Trophoblast cell (in vitro differentiated cells and primary cell): ENCODE measurements around the gene ACVR2B.

ENCODE experiments used
- DNase-seq, 2 donors: peaks; one replicate each; pipeline ENCODE4 v3.0.0-alpha.2; 2016
- H2AFZ ChIP-seq: 2 replicates; pipeline ENCODE4 v1.6.1; 2013; ENCODE audit warnings: low read length, moderate library complexity, mild to moderate bottlenecking; ENCODE audit not compliant: insufficient read depth, poor library complexity
- H2AK5ac ChIP-seq: 2 replicates; pipeline ENCODE4 v1.6.1; 2013; ENCODE audit warnings: mild to moderate bottlenecking, low read length
- H2BK120ac ChIP-seq: 2 replicates; pipeline ENCODE4 v1.6.1; 2013; ENCODE audit warnings: low read length, mild to moderate bottlenecking, moderate library complexity; ENCODE audit not compliant: insufficient read depth, poor library complexity
- H2BK12ac ChIP-seq: 2 replicates; pipeline ENCODE4 v1.6.1; 2013; ENCODE audit warnings: mild to moderate bottlenecking, low read length, moderate library complexity
- H2BK5ac ChIP-seq: 2 replicates; pipeline ENCODE4 v1.6.1; 2013; ENCODE audit warnings: low read length, low read depth, moderate library complexity, mild to moderate bottlenecking; ENCODE audit not compliant: poor library complexity
- H3K14ac ChIP-seq: 2 replicates; pipeline ENCODE4 v1.6.1; 2013; ENCODE audit warnings: mild to moderate bottlenecking, low read length
- H3K18ac ChIP-seq: 2 replicates; pipeline ENCODE4 v1.6.1; 2013; ENCODE audit warnings: mild to moderate bottlenecking, low read length
- H3K23ac ChIP-seq: 2 replicates; pipeline ENCODE4 v1.6.1; 2013; ENCODE audit warnings: low read length
- H3K27ac ChIP-seq: 2 replicates; pipeline ENCODE4 v1.5.1; 2013; ENCODE audit warnings: low read depth, mild to moderate bottlenecking, inconsistent platforms, low read length, moderate library complexity
- H3K27me3 ChIP-seq: 2 replicates; pipeline ENCODE4 v1.6.1; 2013; ENCODE audit warnings: inconsistent platforms, mild to moderate bottlenecking, low read length, moderate library complexity; ENCODE audit not compliant: insufficient read depth
- H3K36me3 ChIP-seq, 2 experiments: 1 replicate in 1 of 2; 2 replicates in 1 of 2; pipeline ENCODE4 v1.6.1; 2013; ENCODE audit warnings: low read length in 2 of 2, mild to moderate bottlenecking in 2 of 2, moderate library complexity in 1 of 2; ENCODE audit not compliant: insufficient read depth in 2 of 2, control insufficient read depth in 1 of 2
- H3K4ac ChIP-seq: 2 replicates; pipeline ENCODE4 v1.6.1; 2013; ENCODE audit warnings: low read depth, mild to moderate bottlenecking, low read length, moderate library complexity
- H3K4me1 ChIP-seq, 2 experiments: 1 replicate in 1 of 2; 2 replicates in 1 of 2; pipeline ENCODE4 v1.6.1; 2013; ENCODE audit warnings: low read length in 2 of 2, mild to moderate bottlenecking in 2 of 2, moderate library complexity in 1 of 2; ENCODE audit not compliant: insufficient read depth in 2 of 2, control insufficient read depth in 1 of 2
- H3K4me2 ChIP-seq: 2 replicates; pipeline ENCODE4 v1.6.1; 2013; ENCODE audit warnings: inconsistent platforms, mild to moderate bottlenecking, low read length, moderate library complexity
- H3K4me3 ChIP-seq: 2 replicates; pipeline ENCODE4 v1.5.1; 2013; ENCODE audit warnings: mild to moderate bottlenecking, low read depth, low read length, inconsistent platforms
- H3K79me1 ChIP-seq: one replicate; pipeline ENCODE4 v1.6.1; 2013; ENCODE audit warnings: low read length
- H3K79me2 ChIP-seq: 2 replicates; pipeline ENCODE4 v1.6.1; 2013; ENCODE audit warnings: low read length, mild to moderate bottlenecking; ENCODE audit not compliant: control insufficient read depth, insufficient read depth, poor library complexity
- H3K9ac ChIP-seq: 2 replicates; pipeline ENCODE4 v1.6.1; 2013; ENCODE audit warnings: mild to moderate bottlenecking, low read length
- H3K9me3 ChIP-seq: 2 replicates; pipeline ENCODE4 v1.6.1; 2013; ENCODE audit warnings: low read depth, mild to moderate bottlenecking, control low read depth, inconsistent platforms, low read length; ENCODE audit not compliant: insufficient read depth
- H4K12ac ChIP-seq: 2 replicates; pipeline ENCODE4 v1.6.1; 2013; ENCODE audit warnings: low read depth, mild to moderate bottlenecking, low read length, moderate library complexity
- H4K8ac ChIP-seq: 2 replicates; pipeline ENCODE4 v1.6.1; 2013; ENCODE audit warnings: low read depth, mild to moderate bottlenecking, low read length, moderate library complexity
- H4K91ac ChIP-seq: one replicate; pipeline ENCODE4 v1.6.1; 2013; ENCODE audit warnings: low read depth, mild to moderate bottlenecking, low read length, moderate library complexity
- whole genome bisulfite sequencing: extraction: QIAGEN DNeasy Blood & Tissue Kit; methylation state at CpG from one replicate; pipeline ENCODE4 v1.1.7; 2013; ENCODE audit warnings: missing lambda C conversion rate; ENCODE audit not compliant: insufficient read length, insufficient coverage; ENCODE audit errors: extremely low coverage; 5-methylcytosine and 5-hydroxymethylcytosine counted together

Gene ACVR2B

GRCh38 chr3:38478901-38479300, 25.2 kb downstream of the ACVR2B start:
- Histone ChIP-seq H3K18ac (no peak overlapping the region), H4K12ac (no peak overlapping the region), H3K23ac (no peak overlapping the region), H2BK5ac (no peak overlapping the region), H3K4me2 (no peak overlapping the region), H3K4ac (no peak overlapping the region), H3K79me2 (peaks cover 5% of the 10 kb centered on the region), H3K36me3 (peaks cover 45 to 47% of the 10 kb centered on the region in 2 experiments), H2AFZ (no peak overlapping the region), H2BK12ac (no peak overlapping the region), H3K27ac (no peak overlapping the region), H2AK5ac (no peak overlapping the region), H4K8ac (no peak overlapping the region), H3K9ac (no peak overlapping the region), H3K27me3 (no peaks in the 10 kb centered on the region), H3K4me1 (peaks cover 5% of the 10 kb centered on the region in 2 experiments), H3K14ac (no peak overlapping the region), H3K4me3 (no peak overlapping the region), H2BK120ac (no peak overlapping the region), H3K79me1 (no peaks in the 10 kb centered on the region), H4K91ac (no peak overlapping the region), H3K9me3 (peaks cover 3% of the 10 kb centered on the region)
- no peak for DNase-seq
- WGBS, result no CpG with 5 or more reads among the region's 9 CpGs

GRCh38 chr3:38479431-38480092, 25.9 kb downstream of the ACVR2B start:
- Histone ChIP-seq H3K23ac (no peak overlapping the region), H3K27me3 (no peaks in the 10 kb centered on the region), H3K36me3 (peaks cover 47 to 50% of the 10 kb centered on the region in 2 experiments), H2AFZ (no peak overlapping the region), H4K8ac (no peak overlapping the region), H3K4me2 (no peak overlapping the region), H3K18ac (no peak overlapping the region), H3K4me1 (peaks cover 5% of the 10 kb centered on the region in 2 experiments), H3K9me3 (peaks cover 2% of the 10 kb centered on the region), H3K27ac (no peak overlapping the region), H3K79me1 (no peaks in the 10 kb centered on the region), H4K91ac (no peak overlapping the region), H2BK5ac (no peak overlapping the region), H2BK12ac (no peak overlapping the region), H4K12ac (no peak overlapping the region), H3K79me2 (peaks cover 5% of the 10 kb centered on the region), H3K14ac (no peak overlapping the region), H2BK120ac (no peak overlapping the region), H3K4me3 (no peak overlapping the region), H3K9ac (no peak overlapping the region), H2AK5ac (no peak overlapping the region), H3K4ac (no peak overlapping the region)
- WGBS, result no CpG with 5 or more reads among the region's 10 CpGs
- DNase-seq, result peak; percentile 48 to 74

GRCh38 chr3:38480093-38480445, 26.4 kb downstream of the ACVR2B start:
- Histone ChIP-seq H3K23ac (no peak overlapping the region), H2BK12ac (no peak overlapping the region), H3K36me3 (peaks cover 47 to 50% of the 10 kb centered on the region in 2 experiments), H4K12ac (no peak overlapping the region), H2BK5ac (no peak overlapping the region), H3K79me1 (no peaks in the 10 kb centered on the region), H3K79me2 (peaks cover 4% of the 10 kb centered on the region), H3K9ac (no peak overlapping the region), H2AFZ (no peak overlapping the region), H3K27me3 (no peaks in the 10 kb centered on the region), H3K27ac (no peak overlapping the region), H4K8ac (no peak overlapping the region), H3K4me3 (no peak overlapping the region), H3K4me2 (no peak overlapping the region), H2BK120ac (no peak overlapping the region), H3K4me1 (peaks cover 5% of the 10 kb centered on the region in 2 experiments), H3K9me3 (peaks cover 2% of the 10 kb centered on the region), H3K14ac (no peak overlapping the region), H3K4ac (no peak overlapping the region), H2AK5ac (no peak overlapping the region), H4K91ac (no peak overlapping the region), H3K18ac (no peak overlapping the region)
- WGBS, result no CpG with 5 or more reads among the region's 3 CpGs
- no peak for DNase-seq

- H3K27ac ChIP-seq, result no peak overlapping the region
- no peak overlapping the region for H4K91ac ChIP-seq
- H2AK5ac ChIP-seq, result no peak overlapping the region
- no peaks in the 10 kb centered on the region for H3K79me2 ChIP-seq
- H3K23ac ChIP-seq, result no peak overlapping the region
- H3K36me3 ChIP-seq, result peaks cover 48 to 53% of the 10 kb centered on the region in 2 experiments
- H3K9me3 ChIP-seq, result peaks cover 2% of the 10 kb centered on the region
- no peak overlapping the region for H3K9ac ChIP-seq
- no peak overlapping the region for H2AFZ ChIP-seq
- H3K4me3 ChIP-seq, result no peak overlapping the region
- H3K4me1 ChIP-seq, result peaks cover under 1 to 2% of the 10 kb centered on the region in 2 experiments
- no peak overlapping the region for H2BK12ac ChIP-seq
- no peaks in the 10 kb centered on the region for H3K27me3 ChIP-seq
- no peak overlapping the region for H4K12ac ChIP-seq
- no peak overlapping the region for H3K18ac ChIP-seq
- H3K4ac ChIP-seq, result no peak overlapping the region
- no peak overlapping the region for H2BK120ac ChIP-seq
- no peak overlapping the region for H2BK5ac ChIP-seq
- no peak overlapping the region for H4K8ac ChIP-seq
- WGBS, result no CpG with 5 or more reads among the region's 2 CpGs
- H3K14ac ChIP-seq, result no peak overlapping the region
- no peak overlapping the region for H3K4me2 ChIP-seq
- no peaks in the 10 kb centered on the region for H3K79me1 ChIP-seq
- no peak for DNase-seq
Observed at GRCh38 chr3:38480930-38481329, 27.2 kb downstream of the ACVR2B start.
